GM19372 (cell line): ENCODE data around the gene LRBA.

ENCODE experiments used
- ATAC-seq: cut with Tn5 transposase; IDR thresholded peaks from one replicate; pipeline ENCODE4 v1.9.1; 2021; ENCODE audit warnings: mild to moderate bottlenecking, low read depth, moderate library complexity; ENCODE audit not compliant: unreplicated experiment

LRBA gene

DNA sequence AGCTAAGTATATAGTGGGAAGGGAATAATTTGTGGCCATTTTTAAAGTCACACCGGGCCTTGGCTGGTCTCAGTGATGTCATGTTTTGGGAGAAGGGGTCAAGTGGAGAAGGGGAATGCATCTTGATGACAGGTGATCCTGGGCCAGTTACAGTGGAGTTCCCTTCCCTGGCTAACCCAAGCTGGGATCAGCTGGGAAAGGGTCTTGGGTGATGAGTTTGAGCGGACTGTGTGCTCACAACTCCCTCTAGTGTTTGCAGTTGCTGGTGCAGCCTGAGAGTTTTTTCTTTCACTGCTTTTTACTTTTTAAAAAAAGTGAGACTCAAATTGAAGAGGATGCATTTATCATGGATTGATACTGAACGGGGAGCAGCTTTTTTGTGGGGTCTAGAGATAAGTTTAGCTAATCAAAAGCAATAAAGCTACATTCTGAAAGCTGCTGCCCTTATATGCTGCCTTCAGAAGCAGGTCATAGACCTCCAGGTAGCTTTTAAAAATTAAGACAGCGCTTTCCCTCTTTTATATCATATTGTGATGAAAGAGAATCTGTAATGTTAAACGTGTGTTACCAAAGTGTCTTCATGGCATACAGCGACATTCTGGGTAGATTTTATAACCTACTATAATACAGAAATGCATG lies 772.1 kb downstream of the LRBA start:
- no peak for ATAC-seq

DNA sequence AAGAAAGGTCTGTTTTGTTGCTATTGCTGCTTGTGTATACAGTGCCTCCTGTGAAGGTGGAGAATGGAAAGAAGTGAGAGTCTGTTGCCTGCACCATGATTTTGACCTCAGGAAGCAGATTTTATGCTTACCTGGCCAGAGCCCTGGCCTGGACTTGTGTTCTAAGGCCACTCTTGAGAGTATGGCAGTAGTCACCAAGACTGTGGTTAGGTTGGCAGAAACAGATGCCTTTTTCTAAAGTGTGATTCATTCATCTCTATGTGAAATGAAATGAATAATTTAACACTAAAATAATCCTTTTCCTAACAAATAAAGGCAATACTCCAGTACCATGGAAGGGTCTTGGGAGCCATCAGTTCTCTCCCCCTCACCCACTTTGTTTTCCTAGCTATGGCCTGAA lies 775.1 kb downstream of the LRBA start:
- ATAC-seq, result no peak

DNA sequence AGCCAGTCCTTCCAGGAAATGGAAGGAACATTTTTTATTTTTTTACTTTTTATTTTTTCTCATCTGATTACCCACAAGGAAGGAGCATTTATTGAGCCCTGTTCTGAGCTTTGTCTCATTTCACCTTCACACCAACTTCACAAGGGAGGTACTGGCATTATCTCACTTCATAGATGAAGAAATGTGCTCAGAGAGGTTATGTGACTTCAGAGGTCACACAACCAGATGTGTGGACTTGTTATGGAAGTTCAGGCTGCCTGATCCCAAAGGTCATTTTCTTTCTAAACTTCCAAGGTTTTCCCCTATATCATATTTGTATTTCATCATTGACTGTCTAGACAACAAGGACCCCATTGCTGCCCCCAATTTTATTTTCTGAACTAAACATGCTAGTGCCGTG lies 776.5 kb downstream of the LRBA start:
- ATAC-seq, result no peak

DNA sequence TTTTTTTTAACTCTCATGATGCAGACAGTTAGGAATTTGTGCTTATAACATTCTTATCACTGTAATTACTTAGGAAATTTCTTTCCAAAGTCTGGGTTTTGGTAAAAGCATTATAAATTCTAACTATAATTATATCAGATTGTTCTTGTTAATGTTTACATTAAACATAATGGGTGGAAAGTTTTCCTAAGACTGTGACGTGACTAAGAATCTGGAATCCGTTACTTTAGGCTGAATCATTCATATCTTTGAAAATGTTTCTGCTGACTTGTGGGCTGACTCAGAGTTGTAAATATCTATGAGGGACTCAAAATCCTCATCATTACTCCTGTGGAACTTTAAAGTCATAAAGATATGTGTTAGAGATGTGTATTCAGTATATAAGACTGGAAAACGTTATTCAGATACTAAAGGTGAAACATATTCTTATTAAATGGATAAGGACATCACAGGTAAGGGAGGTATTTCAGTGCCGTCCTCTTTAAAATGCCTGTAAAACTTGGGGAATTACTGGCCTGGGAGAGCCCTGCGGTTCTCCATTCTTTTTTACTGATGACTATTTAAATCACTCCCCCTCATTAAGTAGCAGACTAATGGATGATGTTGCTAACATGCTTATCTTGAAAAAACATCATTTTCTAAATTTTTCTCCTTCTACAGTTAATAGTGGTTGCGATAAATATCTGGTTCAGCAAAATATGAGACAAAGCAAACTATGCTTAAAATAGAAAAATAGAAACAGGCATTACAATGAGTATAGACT lies 777.8 kb downstream of the LRBA start:
- no peak for ATAC-seq

DNA sequence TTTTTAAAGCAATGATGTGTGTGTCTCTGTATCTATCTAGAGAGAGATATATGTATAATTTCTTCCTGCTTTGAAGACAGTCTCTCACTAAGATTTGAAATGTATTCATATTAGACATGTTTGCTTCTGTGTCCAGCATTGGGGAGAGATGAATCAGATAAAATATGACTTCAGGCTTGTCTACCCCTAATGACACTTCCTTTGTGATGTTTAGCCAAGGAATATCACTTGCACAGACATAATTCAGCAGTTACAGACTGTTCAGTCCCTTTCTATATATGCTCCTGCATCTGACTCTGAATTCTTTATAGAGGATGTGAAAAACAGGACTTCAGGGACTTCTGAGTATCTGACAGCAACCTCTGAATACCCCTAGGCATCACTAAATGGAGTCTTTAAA lies 778.5 kb downstream of the LRBA start:
- no peak for ATAC-seq

DNA sequence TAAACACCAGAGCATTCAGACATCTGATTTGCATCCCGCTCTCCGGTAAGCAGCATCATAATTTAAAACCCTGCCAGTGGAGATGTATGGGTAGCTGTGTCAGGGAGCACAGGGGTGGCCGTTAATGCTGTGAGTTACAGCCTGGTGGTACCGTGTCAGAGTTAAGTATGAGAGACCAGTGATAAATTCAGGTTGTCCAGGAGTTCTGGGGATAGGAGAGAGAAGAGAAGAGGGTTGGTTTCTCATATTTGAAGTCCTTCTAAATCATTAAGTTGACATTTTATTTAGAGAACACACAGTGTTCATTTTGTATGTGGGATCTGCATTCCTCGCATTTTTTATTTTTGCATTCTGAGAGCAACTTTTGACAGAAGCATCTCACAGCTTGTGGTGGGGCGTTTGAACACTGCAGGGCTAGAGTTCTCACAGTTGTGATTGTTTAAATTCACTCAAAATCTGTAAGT lies 779.2 kb downstream of the LRBA start:
- ATAC-seq, result no peak

DNA sequence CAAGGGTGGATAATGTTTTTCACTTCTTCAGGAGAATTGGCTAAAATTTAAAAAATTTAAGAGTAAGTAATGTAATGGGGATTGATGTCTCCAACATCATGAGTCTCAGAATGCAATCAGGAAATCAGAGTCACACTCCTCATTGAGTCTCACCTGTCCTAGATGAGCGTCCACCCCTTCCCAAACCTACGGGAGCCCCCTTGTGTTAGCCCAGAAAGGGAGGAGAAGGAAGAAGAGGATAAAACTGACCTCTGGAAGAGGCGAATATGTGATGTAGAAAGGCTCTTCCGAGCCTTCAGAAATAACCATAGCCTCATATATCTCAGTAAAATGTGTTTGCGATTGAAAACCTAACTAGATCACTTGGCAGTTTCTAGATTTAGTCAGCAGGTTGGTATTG lies 779.8 kb downstream of the LRBA start:
- no peak for ATAC-seq

DNA sequence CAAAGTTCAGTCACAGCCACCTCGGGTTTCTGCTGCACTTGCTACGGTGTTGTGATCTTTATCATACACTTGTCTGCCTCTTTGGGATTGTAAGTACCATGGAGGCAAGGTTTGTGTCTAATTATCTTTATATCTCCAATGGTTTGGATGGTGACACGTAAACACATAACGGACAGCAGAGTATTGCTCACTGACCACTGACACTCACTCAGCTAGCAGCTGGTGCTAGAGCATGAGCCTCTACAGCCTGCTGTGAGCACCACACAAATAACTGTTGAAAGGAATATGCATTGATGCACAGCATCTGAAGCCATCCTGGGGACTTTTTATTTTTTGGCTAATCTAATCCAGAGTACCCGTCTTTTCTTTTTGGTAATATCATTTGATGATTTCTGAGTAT lies 780.8 kb downstream of the LRBA start:
- ATAC-seq, result no peak

DNA sequence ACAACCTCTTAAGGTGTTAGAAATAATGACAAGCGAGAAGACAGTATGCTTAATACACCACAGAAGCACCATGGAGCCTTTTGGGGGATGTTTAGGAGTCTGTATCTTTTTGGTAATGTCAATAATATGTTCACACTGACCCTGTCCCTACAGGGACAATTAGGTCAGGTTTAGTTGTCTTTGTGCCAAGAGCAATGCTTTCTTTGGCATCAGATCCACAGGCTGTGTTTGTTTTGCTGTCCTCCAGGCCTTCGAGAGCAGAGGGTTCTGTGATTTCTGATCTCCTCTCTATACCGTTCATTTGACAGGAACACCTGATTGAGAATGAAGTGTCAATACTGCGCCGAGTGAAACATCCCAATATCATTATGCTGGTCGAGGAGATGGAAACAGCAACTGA lies 783.1 kb downstream of the LRBA start:
- no peak for ATAC-seq

DNA sequence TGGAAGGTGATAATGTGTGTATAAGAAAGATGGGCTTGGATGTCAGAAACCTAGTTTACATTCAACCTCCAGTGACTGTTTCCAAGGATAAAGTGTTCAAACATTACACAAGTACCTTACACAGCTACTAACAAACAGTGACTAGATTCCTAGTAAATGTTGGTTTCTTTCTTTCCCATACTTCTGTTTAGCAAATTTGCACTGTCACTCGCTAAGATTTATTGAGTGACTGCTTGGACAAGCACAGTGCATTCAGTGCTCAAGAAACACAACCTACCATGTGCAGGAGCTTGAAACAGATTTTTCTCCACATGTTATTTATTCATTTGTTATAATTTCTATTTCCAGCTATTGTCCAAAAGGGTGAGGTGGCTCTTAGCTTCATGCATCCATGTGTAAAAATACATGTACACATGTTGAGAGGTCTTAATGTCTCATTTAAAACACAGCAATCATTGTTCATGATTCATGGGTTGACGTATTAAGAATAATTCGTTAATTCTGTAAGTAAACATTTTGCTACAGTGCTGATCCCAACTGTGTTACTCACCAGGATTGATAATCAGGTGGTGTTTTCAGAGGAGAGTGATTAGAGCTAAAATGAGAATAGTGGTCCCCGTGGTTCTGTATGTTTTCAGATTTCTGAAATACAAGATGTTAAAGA lies 783.8 kb downstream of the LRBA start:
- ATAC-seq, result no peak

DNA sequence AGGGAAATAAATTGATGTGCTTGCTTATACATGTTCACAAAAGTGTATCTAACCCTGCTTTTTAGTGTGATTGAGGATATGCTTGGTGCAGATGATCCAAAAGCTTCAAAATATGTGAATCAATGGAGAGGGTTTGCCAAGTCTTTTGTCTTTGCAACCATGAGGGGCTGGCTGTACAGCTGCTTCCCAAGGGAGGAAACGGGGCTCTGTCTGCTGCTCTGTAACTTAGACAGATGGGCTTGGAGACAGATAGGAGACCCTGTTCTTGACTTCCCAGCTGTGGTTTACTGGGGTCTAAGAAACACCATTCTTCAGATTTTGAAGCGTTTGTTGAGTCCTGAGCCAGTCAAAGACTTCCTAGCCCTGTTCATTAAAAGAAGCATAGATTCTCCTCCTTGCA lies 784.5 kb downstream of the LRBA start:
- no peak for ATAC-seq

DNA sequence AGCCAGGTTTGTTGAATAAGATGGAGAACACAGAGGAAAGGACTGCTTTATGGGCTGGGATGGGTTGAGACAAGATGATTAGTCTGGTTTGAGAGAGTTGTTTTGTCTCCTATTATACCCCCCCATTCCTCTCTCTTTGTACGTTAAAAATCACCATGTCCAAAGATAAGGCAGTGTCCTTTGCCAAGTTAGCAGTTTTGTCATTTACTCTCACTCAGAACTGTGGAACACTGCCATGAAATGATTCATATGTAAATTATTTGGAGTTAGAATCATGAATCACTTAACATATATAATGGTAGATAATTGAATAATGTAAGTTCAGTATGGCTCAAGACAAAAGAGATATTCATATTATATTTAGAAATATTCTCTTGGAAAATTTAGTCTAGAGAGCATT lies 785.6 kb downstream of the LRBA start:
- no peak for ATAC-seq

DNA sequence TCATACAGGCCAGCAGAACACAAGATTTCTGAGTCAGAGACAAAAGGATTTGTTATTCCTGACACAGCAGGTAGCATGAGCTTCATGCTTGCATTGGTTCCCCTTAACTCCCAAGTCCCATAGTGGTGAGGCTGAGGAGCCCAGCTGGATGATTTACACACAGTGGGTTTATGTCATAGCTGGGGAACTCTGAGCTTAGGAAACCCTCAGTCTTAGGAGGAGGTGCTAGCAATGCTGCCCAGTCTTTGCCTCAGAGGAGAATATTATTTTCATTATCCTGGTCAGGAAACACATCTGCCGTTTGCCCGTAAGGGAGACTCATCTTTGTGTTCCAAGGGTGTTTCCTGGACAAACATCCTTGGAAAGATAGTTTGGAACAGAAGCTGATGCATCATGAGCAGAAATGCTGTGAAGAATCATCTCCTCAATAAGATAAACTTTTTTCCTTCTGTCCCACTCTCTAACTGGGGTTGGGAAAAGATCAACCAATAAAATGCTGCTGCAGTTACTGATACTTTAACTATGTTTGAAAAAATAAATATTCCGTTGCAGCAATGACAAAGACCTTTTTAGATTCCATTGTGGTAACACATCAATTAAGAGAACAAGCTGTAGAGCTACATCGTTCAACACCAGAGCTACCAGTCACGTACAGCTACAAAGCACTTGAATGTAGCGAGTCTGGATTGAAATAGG lies 790.0 kb downstream of the LRBA start:
- no peak for ATAC-seq

DNA sequence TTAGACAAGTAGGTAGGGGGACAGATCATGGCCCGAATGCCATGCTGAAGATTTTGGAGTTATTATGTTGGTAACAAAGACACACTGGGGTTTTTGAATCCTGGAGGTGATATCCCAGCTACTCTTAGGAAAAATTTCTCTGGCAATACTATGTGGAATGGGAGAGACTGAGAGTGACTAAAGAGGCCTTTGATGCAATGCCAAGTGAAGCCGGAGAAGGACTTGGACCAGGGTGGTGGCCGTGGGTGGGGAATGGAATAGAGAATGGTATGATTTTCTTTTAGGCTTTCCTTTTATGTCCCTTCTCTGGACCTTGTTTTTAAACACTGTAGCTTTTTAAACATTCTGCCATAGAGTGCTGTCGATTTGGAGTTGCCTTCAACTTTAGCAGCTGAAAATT lies 795.2 kb downstream of the LRBA start:
- ATAC-seq, result no peak

DNA sequence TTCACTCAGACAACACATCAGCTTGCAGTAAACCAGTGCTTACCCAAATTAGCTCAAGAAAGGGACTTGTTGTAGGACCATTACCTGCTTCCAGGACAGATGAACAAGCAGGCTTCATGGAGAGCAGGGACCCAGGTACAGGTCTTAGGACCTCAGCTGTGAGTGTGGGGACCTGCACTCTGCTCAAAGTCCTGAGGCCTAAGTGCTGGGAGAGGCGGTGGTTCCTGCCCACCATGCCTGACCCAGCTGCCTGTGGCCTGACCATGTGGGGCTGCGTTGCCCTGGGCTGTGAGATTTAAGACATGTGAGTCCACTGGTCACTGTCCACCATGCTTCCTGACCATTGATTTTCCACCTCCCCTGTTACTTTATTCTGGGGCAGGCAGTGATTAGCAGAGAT lies 796.6 kb downstream of the LRBA start:
- no peak for ATAC-seq

DNA sequence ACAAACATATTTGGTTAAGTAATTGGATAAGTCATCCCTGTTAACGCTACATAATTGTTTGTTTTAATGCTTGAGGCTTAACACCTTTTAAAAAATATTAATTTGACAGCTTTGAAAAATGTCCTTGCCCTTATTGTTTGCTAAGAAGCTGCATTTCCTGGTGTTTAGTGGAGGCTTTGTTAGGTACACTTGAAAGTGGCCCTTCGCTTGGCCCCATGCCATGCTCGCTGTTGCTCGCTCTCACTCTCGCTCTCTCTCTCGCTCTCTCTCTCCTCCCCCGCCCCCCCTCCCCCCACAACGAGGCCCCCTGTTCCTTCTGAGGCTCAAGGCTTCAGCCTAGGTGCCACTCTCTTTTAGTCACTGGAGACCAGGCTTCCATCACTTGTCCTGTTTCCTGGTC lies 797.3 kb downstream of the LRBA start:
- ATAC-seq, result no peak

DNA sequence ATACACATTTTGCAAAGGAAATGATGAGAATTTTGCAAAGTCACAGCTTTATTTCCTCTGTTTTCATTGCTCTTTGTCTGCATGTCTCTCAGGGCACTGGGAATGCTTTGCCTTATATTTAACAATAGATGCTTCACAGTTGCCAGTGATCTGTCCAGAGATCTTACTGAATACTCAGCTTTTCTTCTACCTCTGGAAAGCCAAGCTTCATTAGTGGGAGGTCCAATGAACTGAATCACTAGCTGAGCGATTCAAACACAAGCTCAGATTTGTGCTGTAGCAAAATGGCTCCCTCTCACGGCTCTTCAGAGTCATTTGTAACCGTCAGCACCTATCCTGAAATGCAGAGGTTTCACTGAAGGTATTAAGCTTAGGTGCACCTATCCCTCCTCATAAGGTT lies 797.9 kb downstream of the LRBA start:
- no peak for ATAC-seq

DNA sequence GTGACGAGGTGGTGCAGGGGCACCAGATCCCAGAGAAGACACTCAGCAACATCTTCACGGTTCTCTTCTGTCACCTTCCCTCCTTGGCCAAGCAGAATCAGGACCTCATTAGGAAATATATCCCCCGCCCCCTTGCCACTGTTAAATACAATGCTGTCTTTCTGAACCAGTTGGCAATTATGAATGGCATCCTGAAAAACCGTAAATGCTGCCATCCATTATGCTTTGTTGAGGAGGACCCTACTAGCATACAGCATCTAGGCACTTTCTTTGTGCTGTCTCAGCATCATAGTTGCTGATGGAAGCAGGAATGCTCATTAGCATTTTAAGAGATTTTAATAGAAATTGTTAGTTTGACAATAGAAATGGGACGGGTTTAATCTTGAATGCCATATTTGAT lies 798.4 kb downstream of the LRBA start:
- ATAC-seq, result no peak

DNA sequence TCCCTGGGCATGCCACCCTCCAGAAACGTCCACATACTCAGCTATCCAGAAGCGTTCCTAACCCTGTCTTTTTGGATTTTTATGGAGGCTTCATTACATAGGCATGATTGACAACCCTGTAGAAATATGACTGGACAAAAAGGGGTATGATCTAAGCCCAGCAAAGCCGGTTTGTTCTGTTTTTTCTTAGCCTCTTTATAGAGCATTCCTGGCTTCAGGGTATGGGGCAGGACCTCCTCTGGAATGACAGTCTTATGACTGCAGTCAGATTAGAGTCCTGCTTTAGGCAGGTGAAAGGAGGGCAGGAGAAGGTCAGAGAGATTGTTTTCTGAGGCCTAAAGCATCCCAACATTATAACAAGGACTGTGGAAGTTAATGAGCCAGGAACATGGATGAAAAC lies 799.5 kb downstream of the LRBA start:
- ATAC-seq, result no peak
